ENCODE results near the gene OTX1. TPM values are rescaled to one million over a fixed set of nuclear protein-coding genes. Genes with fewer than 3 reads are reported as not detected.

The OTX1 gene
- total RNA-seq, 3 donors from 2014 or later (not counting 1 experiment from before 2014, with no cell fraction given), result not detected

DNA sequence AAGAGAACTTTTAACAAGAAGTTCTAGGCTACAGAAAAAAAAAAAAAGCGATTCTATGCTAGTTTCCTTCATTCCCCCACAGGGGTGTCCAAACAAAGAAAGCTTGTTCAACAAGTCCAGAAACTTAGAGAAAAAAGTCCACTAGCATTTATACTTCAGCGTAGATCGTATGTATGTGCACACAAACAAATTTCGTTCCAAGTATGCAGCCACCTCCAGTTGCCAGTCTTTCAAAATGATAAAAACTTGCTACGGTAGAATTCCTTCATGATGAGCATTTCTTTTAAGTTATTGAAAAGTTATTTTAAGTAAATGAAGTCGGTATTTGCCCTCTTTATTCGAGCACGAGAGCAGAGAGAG, 3.7 kb upstream of the OTX1 start:
- H3K27ac ChIP-seq (ENCODE audit: low read length), result no peak overlapping the region
- Mint-ChIP-seq H3K27me3 (ENCODE audit: low read depth in 2 of 2) (peaks cover 53% of the 10 kb centered on the region in 2 donors), H3K9me3 (no peaks in the 10 kb centered on the region), H3K4me1 (peaks cover 27 to 38% of the 10 kb centered on the region in 2 donors), H3K4me3 (peak overlapping the region; percentile 47), H3K36me3 (peaks cover 21% of the 10 kb centered on the region), H3K27ac (no peak overlapping the region)
- ATAC-seq, result no peak
- peaks cover 35% of the 10 kb centered on the region for H3K27me3 ChIP-seq (ENCODE audit: control insufficient read depth, insufficient read depth, low read length)
- H3K4me1 ChIP-seq (ENCODE audit: control insufficient read depth, insufficient read depth, low read length), result peaks cover 42% of the 10 kb centered on the region
- no peak overlapping the region for H3K4me3 ChIP-seq (ENCODE audit: low read length)
- TF ChIP-seq, protein P1, sequence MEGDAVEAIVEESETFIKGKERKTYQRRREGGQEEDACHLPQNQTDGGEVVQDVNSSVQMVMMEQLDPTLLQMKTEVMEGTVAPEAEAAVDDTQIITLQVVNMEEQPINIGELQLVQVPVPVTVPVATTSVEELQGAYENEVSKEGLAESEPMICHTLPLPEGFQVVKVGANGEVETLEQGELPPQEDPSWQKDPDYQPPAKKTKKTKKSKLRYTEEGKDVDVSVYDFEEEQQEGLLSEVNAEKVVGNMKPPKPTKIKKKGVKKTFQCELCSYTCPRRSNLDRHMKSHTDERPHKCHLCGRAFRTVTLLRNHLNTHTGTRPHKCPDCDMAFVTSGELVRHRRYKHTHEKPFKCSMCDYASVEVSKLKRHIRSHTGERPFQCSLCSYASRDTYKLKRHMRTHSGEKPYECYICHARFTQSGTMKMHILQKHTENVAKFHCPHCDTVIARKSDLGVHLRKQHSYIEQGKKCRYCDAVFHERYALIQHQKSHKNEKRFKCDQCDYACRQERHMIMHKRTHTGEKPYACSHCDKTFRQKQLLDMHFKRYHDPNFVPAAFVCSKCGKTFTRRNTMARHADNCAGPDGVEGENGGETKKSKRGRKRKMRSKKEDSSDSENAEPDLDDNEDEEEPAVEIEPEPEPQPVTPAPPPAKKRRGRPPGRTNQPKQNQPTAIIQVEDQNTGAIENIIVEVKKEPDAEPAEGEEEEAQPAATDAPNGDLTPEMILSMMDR (IDR thresholded peaks at IDR 0.05), result no peak
- intact Hi-C loops (cut with micrococcal nuclease), result no loop called here
- H3K36me3 ChIP-seq (ENCODE audit: control insufficient read depth, insufficient read depth, low read length), result no peaks in the 10 kb centered on the region
- no peaks in the 10 kb centered on the region for H3K9me3 ChIP-seq (ENCODE audit: control insufficient read depth, insufficient read depth, low read length)
- DNase-seq, result no peak
- WGBS (ENCODE audit: insufficient coverage), result 36% methylated on average over 8 of the region's 8 CpGs

DNA sequence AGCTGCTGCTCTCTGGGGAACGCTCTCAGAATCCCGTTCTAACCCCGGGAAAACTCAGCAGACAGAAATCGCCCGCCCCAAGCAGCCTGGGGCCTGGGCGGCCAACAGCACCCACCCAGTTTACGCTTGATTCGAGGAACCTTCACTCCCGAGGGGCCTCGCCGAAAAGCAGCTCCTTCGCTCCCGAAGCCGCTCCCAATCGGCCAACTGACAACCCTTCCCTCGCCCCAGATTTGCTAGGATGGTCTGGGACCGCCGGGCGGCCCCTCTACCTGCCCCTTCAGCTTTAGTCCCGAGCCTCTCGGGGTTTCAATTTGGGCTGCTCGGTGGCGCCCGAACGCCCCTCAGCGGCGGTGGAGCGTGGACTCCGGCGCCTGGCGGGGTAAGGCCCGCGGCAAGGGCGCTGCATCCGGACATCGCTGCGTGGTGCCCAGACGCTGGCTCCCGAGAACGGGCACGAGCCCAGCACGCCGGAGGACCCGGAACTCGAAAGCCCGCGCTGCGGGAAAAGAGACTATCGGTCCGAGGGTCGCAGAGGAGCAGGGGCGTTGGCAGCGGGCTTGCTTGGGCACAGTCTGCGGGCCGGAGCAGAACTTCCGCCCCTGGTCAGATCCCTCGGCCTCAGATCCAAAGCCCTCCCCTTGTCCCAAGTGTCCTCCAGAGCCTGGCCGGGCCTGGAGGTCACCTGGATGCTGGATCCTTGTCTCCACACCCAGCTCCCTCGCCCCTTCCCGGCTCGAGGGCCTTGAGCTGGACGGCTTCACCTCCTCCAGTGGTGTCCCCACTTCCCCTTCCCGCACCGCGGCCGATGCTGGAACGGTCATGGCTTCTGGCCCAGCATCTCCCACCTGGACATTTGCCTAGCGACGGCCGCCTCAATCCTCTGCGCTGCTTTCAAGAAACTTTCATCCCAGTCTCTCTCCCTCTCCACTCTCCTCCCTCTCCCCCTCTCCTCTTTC, 3.0 kb upstream of the OTX1 start:
- Histone ChIP-seq H3K4me3 (ENCODE audit: low read length) (no peak overlapping the region), H3K36me3 (ENCODE audit: control insufficient read depth, insufficient read depth, low read length) (no peaks in the 10 kb centered on the region), H3K27ac (ENCODE audit: low read length) (no peak overlapping the region), H3K9me3 (ENCODE audit: control insufficient read depth, insufficient read depth, low read length) (no peaks in the 10 kb centered on the region), H3K4me1 (ENCODE audit: control insufficient read depth, insufficient read depth, low read length) (peaks cover 44% of the 10 kb centered on the region), H3K27me3 (ENCODE audit: control insufficient read depth, insufficient read depth, low read length) (peaks cover 39% of the 10 kb centered on the region)
- H3K9me3 Mint-ChIP-seq, result no peaks in the 10 kb centered on the region
- H3K27ac Mint-ChIP-seq, result no peak overlapping the region
- TF ChIP-seq, protein P1 (IDR thresholded peaks at IDR 0.05), result no peak
- peaks cover 59 to 60% of the 10 kb centered on the region in 2 donors for H3K27me3 Mint-ChIP-seq (ENCODE audit: low read depth in 2 of 2)
- 5% methylated on average over 71 of the region's 71 CpGs for WGBS (ENCODE audit: insufficient coverage)
- intact Hi-C loops (cut with micrococcal nuclease), result no loop called here
- ATAC-seq, result peak in 1 of 3 donors; percentile 64
- H3K4me3 Mint-ChIP-seq, result peak overlapping the region; percentile 47
- DNase-seq, result peak in 1 of 2 donors; percentile 5
- H3K4me1 Mint-ChIP-seq, result peaks cover 27 to 38% of the 10 kb centered on the region in 2 donors
- peaks cover 21% of the 10 kb centered on the region for H3K36me3 Mint-ChIP-seq

DNA sequence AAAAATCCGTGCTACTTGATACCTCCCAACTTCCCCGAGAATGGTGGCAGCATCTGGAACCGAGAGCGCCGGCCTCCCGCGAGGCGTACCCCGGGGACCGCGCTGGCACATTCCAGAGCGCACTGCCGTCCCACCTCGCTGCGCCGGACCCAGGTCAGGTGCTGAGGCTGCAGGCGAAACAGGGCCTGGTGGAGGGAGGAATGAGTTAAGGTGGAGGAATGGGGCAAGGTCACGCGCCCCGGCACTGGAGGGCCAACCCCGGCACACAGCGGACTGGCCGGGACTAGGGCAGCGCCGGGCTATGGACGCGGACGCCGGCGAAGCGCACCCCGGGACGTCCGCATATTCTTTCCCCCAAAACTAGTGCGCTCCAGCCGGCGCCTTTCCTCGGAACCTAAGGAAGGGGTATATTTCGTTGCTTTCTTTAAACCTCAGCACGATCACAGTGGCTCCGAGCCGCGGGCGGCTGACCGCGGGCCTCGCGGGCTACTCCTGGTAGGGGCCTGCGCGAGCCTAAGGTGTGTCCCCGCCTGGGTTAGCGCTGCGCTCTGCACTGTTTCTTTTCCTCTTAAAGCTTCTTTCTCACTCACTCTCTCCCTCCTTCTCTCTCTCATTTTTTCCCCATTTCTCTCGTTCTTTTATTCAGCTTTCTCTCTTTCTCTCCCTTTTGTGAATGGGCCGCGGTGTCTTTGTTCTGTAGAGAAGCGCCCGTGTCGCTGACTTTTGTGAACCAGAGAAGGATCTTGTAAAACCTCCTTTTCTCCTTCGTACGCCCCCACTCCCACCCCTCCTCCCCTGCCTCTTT, 2.1 kb upstream of the OTX1 start:
- H3K4me3 Mint-ChIP-seq, result peak overlapping the region; percentile 53
- no peak overlapping the region for H3K27ac Mint-ChIP-seq
- 8% methylated on average over 61 of the region's 61 CpGs for WGBS (ENCODE audit: insufficient coverage)
- TF ChIP-seq, protein P1 (IDR thresholded peaks at IDR 0.05), result no peak
- intact Hi-C loops (cut with micrococcal nuclease), result no loop called here
- H3K27me3 Mint-ChIP-seq (ENCODE audit: low read depth in 2 of 2), result peaks cover 66 to 70% of the 10 kb centered on the region in 2 donors
- no peak for ATAC-seq
- peaks cover 21% of the 10 kb centered on the region for H3K36me3 Mint-ChIP-seq
- H3K4me3 ChIP-seq (ENCODE audit: low read length), result no peak overlapping the region
- no peaks in the 10 kb centered on the region for H3K36me3 ChIP-seq (ENCODE audit: control insufficient read depth, insufficient read depth, low read length)
- DNase-seq, result no peak
- H3K27ac ChIP-seq (ENCODE audit: low read length), result no peak overlapping the region
- peaks cover 44% of the 10 kb centered on the region for H3K27me3 ChIP-seq (ENCODE audit: control insufficient read depth, insufficient read depth, low read length)
- peaks cover 46% of the 10 kb centered on the region for H3K4me1 ChIP-seq (ENCODE audit: control insufficient read depth, insufficient read depth, low read length)
- H3K4me1 Mint-ChIP-seq, result peaks cover 27 to 45% of the 10 kb centered on the region in 2 donors
- no peaks in the 10 kb centered on the region for H3K9me3 Mint-ChIP-seq
- H3K9me3 ChIP-seq (ENCODE audit: control insufficient read depth, insufficient read depth, low read length), result no peaks in the 10 kb centered on the region
